MM.1S (cell line): ENCODE data around the gene HMOX2.

Experiments
- CTCF ChIP-seq: fragments of 300-600 bp; sonication (generic); IDR thresholded peaks from 2 replicates; pipeline ENCODE4 v1.5.1; 2016; ENCODE audit warnings: antibody characterized with exemption, low read length, mixed read lengths
- EZH2 ChIP-seq: fragments of 300-600 bp; sonication (generic); optimal IDR thresholded peaks from 2 replicates; pipeline ENCODE3; 2017; ENCODE audit warnings: low read depth, mild to moderate bottlenecking, antibody characterized with exemption, low read length, mixed read lengths

- TF ChIP-seq CTCF, result no peak
- no peak for TF ChIP-seq EZH2
These were observed 59.5 kb downstream of the HMOX2 start for GRCh38 chr16:4535627-4536108.
